Amygdala (tissue), 56 donors: Measurements from ENCODE around the gene TMEM39B.
A peak's percentile ranks its signal among the peaks of the same experiment; 100 is the strongest.
"Not testable (repeated sequence)": the region's sequence is repeated elsewhere in the genome, so short reads cannot be mapped to it uniquely, and the experiment has no call there.

Experiments used
- DNase-seq, 56 donors: peaks; one replicate each; lab custom pipeline; 2025; lab: John Stamatoyannopoulos, UW

TMEM39B gene

GRCh38 chr1:32072622-32073298 lies at the start of gene TMEM39B:
Gene TMEM39B, plus strand, starts transcription at chr1:32072939. Its CDS starts 109 bp downstream, at chr1:32073048.
- peak; percentile 64 to 98 (median 94) for DNase-seq

GRCh38 chr1:32023351-32023750 lies 49.4 kb upstream of the TMEM39B start:
- no peak for DNase-seq

- no peak for DNase-seq
These were observed 47.2 kb upstream of the TMEM39B start for GRCh38 chr1:32025515-32025914.

GRCh38 chr1:32028746-32029145 lies 44.0 kb upstream of the TMEM39B start:
- no peak for DNase-seq

GRCh38 chr1:32031578-32032274 lies 41.0 kb upstream of the TMEM39B start:
- no peak for DNase-seq

- no peak for DNase-seq
These were observed 40.5 kb upstream of the TMEM39B start for GRCh38 chr1:32032275-32032615.

GRCh38 chr1:32035119-32035518 lies 37.6 kb upstream of the TMEM39B start:
- no peak for DNase-seq

GRCh38 chr1:32040711-32041110 lies 32.0 kb upstream of the TMEM39B start:
- peak in 17 of 56 donors; percentile 1 to 49 (median 24) for DNase-seq

GRCh38 chr1:32042330-32042729 lies 30.4 kb upstream of the TMEM39B start:
- DNase-seq, result peak in 2 of 56 donors; percentile 6 to 18

GRCh38 chr1:32044234-32044633 lies 28.5 kb upstream of the TMEM39B start:
- DNase-seq, result no peak

GRCh38 chr1:32045772-32046171 lies 27.0 kb upstream of the TMEM39B start:
- DNase-seq, result no peak

- DNase-seq, result no peak
These were observed 25.0 kb upstream of the TMEM39B start for GRCh38 chr1:32047701-32048100.

- DNase-seq, result no peak
These were observed 24.3 kb upstream of the TMEM39B start for GRCh38 chr1:32048440-32048839.

- DNase-seq, result no peak
These were observed 21.0 kb upstream of the TMEM39B start for GRCh38 chr1:32051706-32052105.

- no peak for DNase-seq
These were observed 19.9 kb upstream of the TMEM39B start for GRCh38 chr1:32052887-32053286.

GRCh38 chr1:32055416-32055815 lies 17.3 kb upstream of the TMEM39B start:
- no peak for DNase-seq

GRCh38 chr1:32056598-32056997 lies 16.1 kb upstream of the TMEM39B start:
- DNase-seq, result no peak

GRCh38 chr1:32060914-32061313 lies 11.8 kb upstream of the TMEM39B start:
- no peak for DNase-seq

- no peak for DNase-seq
These were observed 9.9 kb upstream of the TMEM39B start for GRCh38 chr1:32062867-32063230.

- peak in 2 of 56 donors; percentile 54 to 65 for DNase-seq
These were observed 9.5 kb upstream of the TMEM39B start for GRCh38 chr1:32063261-32063681.

- not testable (repeated sequence) for DNase-seq
These were observed 6.9 kb upstream of the TMEM39B start for GRCh38 chr1:32065613-32066488.
